Hindlimb muscle (tissue), 1 donor: ENCODE data around the gene EDN2. TPM values are rescaled to one million over a fixed set of nuclear protein-coding genes. Genes with fewer than 3 reads are reported as not detected.

Experiments
- DNase-seq: peaks from one replicate; pipeline ENCODE4 v3.0.0-alpha.2; 2013
- polyA plus RNA-seq: library from polyadenylated mRNA; unstranded; fragments of 120-200 nt; gene quantifications from one replicate; pipeline ENCODE4 v1.2.1, GENCODE V29; 2013; ENCODE audit not compliant: insufficient read length

The EDN2 gene
- polyA plus RNA-seq, 1 donor, result 0.80 TPM

DNA sequence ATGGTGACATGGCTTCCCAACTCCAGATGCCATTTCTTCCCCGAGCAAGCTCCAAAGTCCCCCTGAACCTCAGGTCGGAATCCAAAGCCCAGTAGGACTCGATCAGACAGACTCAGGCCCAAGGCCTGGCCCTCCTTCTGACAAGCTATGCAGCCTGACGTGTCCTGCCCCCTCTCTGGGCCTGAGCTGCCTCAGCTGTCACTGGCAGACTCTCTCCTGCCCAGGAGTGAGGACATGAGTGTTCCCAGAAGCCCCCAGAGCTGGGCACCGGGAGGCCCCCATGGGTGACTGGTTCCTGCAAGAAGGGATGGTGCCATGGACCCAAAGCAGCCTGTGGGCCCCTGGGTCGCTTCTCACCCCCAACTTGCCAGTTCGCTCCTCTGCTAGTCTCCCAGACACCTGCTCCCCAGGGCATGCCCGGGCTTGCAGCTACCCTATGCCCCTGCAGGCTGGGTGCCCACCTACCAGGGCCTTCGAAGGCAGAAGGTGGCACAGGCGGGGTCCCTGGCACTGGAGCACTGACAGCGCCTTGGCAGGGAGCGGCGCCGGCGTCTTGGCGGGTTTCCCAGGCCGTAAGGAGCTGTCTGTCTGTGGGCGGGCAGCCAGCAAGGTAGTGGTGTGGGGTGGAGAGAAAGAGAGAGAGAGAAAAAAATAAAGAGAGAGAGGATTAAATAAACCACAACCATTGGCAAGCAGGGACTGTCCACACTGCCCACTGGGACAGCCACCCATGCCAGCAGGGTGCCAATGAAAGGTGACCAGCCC lies 2.3 kb downstream of the EDN2 start:
- DNase-seq, result no peak

DNA sequence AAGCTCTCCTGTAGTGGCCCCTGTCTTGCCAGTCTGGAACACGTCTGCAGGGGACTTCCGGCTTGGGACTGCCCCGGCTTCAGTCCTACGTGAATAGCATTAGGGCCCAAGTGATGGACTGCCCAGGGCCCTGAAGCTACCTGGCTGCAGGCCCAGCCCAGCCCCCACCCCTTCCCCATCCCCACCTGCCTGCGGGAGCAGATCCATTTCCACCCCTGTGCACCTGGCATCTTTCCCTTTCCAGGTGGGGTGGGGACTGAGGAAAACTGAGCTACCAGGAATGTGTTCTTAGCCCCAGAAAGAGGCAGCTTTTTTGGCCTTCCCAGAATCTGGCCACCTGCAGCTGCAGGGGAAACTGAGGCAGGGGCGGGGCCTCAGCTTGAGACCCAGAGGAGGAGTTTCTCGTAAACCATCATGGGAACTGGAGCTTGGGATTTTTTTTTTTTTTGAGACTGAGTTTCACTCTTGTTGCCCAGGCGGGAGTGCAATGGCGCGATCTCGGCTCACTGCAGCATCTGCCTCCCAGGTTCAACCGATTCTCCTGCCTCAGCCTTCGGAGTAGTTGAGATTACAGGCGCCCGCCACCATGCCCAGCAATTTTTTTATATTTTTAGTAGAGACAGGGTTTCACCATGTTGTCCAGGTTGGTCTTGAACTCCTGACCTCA lies 3.2 kb downstream of the EDN2 start:
- no peak for DNase-seq

DNA sequence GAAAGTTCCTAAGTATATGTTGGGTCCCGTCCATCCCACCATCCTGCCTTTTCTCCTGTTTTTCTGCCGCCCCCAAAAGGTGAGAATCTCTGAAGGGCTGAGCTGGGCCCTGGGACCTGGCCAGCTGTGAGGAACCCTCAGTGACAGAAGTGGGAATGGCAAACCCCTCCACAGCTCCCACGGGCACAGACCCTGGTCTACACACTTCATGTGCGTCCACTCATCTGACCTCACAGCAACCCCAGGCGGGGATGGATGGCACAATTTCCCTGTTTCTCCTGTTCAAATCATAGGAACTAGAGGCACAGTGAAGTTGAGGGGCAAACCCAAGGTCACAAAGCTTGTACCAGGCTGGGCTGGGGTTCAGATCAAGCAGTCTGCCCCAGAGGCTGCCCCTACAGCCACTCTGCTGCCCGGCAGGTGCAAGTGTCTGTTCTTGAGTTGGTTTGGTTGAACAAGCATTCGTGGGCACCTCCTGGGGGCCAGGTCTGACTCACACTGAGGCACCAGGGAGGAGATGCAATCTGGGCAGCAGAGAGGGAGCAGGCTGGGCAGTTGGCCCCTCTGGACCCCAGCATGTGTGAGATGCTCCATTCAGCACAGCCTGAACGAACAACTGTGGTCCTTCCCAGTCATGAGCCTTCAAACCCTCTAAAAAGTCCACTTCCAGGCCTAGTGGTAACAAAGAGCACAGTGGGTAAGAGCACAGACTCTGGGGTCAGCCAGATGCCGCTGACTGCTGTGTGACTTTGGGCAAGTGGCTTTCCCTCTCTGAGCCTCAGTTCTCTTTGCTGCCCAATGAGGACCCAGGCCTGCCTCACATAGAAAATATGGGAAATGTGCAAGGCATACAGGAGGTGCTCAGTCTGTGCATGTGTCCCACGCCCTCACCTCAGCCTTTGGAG lies 4.0 kb downstream of the EDN2 start:
- DNase-seq, result no peak

DNA sequence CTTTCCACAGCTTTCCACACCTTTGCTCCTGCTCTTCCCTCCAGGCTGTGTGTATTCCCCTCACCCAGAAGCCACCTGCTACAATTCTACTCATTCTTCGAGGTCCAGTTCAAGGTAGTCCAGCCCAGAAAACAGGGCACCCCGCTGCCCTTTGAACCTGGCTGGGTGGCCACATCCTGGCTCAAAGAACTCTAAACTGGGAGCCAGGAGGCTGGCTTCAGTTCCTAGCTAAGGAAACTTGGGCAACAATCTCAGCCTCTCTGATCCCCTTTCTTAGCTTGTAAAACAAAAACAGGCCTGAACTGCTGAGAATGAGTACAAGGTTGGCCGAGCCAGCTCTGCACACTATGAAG lies 4.7 kb downstream of the EDN2 start:
- no peak for DNase-seq

DNA sequence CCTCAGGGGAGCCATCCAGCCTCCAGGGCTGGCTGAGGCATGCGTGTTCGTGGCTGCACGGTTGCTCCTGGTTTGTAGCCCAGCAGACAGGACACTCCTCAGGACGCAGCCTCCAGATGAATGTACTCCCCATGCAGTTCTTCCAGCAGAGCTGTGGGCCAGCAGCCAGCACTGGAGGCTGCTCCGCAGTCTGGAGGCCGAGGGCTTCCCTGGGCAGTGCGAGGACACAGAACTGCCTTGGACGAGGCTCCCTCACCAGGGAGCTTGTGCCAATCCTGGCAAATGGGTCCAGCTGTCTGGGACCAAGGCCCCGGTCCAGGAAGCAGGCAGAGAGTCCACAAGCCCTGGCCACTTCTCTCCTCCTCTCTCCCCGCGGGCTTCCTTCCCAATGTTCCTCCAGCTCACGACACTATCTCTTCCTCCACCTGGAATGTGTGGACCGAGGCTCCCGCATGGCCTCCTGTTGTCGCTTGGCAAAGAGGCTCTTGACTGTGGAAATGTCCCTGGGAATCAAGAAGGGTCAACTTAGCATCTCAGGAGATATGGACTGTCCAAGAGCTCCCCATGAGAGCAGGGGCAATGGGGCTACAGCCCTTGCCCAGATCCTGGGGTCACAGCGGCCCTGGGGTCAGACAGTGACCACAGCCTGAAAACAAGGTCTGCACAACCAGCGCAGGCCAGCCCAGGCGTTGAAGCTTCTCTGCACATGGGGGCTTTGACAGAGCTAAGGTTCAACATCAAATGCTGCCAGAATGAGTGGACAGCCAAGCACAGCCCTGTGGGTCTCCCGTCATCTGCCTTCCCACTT lies 5.3 kb downstream of the EDN2 start:
- DNase-seq, result peak; percentile 68

DNA sequence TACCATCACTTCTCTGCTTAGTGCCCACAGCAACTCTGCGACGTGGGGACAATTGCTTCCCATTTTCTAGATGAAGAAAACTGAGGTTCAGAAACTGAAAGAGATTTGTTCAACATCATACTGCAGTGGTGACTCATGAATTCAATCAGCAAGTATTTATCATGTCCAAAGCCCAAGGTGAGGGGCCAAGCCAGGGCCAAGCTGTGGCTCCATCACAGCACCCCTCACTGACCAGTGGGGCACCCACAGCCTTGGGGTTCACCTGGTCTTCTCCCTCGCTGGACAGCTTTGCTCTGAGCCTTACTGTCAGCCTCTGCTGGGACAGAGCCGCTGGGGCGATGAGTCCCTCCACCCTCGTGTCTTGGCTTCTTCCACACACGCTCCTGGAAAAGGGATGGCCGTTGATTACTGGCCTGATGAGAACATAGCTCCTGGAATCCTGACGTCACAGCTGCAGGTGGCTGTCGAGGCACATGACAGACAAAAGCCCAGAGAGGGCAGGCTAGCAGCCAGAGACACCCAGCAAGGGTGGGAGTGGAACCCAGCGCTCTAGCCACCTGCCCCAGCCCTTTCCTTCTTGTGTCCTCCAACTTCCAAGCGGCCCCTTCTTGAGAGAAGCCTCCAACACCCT lies 6.2 kb downstream of the EDN2 start:
- no peak for DNase-seq

DNA sequence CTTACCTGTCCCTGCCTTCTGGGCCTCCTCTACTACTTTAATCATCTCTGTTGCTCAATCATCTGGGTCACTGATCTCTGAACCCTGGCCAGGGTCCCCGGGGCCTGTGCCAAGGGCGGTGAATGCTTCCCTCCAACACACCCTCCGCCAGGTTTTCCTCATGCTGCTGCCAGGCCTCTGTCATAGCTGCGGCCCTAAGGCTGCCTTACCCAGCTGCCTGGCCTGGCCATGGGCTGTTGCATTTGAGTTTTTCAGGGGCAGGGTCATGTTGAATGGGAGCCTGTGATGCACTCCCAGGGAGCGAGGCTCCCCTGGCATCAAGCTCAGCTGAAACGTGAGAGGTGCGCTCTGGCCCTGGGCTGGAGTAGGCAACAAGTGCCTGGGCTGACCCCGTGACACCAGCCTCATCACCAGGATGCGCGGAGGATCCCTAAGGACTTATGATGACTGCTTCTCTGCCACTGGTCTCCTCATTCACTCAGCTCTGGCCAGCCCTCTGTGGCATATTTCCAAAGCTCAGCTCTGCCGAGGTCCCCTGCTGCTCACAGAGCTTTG lies 7.6 kb downstream of the EDN2 start:
- DNase-seq, result no peak

DNA sequence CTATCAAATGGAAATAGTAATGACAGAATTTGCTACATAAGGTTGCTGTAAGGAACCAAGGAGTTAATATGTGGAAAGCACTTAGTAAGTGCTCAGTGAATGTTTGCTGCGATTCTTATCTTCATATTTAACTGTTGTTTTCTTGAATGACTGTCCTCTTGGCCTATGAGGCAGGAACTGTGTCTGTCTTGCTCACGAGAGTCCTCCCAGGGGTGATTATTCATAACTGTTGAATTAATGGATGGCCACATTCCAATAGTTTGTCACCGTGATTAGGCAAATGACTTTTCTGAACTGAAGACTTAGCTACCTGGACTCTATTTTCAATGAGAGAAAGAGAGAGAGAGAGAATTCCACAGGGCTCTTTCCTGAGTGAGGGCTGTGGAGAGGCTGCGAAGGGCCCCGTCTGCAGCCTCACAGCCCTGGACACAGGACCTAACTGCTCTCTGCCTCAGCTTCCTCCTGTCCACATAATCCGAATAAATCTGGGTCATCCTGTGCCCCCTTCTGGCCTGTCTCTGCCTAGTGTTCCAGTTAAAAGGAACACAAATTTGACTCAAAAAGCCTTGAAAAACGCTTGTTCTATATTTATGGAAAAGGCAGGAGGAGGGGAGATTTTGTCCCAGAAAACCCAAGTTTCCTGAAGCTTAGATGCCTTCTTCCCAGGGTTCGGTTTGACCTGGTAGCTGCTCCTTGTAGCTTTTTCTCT lies 8.5 kb downstream of the EDN2 start:
- no peak for DNase-seq

DNA sequence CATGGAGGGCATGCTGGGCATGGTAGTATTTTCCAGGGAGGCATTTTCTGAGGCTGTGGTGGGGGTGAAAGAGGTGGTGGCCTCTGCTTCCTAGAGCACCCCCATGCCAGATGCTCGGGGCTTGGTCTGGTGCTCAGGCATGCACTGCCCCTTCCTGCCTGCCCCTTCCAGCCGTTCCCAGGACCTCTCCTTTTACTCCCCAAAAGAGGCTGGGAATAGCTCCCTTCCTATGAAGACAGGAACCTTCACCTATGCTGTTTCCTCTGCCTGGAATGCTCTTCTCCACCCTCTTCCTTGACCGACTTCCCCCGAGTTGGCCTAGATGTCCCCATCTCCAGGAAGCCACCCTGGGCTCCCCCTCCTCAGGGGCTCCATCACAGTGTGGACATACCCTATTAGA lies 9.1 kb downstream of the EDN2 start:
- no peak for DNase-seq

DNA sequence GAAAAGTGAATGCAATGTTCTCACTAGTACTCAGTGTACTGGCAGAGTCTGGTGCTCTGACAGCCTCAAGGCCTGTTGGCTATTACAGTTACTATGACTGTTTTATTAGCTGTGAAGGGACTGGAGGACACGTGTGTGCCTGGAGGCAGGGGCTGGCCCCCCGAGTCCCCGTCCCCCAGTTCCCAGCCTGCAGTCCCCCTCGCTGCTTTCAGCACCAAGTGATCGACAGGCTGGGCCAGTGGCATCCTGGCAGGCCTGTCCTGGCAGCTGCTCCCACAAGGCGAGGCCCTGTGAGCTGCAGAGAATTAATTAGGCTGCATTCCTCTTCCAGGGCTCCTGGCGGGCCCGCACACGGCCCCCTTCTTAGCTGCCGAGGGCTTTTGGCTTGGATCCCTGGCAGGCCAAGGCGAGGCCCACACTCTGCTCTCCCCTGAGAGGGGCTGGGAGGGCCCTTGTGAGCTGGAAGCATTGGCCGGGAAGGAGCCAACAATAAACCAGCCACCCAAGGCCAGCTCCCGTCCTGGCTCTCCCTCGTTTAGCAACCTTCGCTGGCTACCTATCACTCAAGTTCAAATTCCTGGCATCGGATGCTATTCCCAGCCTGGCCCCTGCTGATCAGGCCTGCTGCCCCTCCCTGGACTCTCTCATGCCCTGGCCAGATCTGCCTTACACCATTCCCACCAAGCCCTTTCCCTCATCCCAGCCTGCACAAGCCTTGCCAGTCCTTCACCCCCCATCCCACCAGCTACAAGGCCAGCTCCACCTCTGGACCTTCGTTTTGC lies 9.8 kb downstream of the EDN2 start:
- DNase-seq, result no peak

DNA sequence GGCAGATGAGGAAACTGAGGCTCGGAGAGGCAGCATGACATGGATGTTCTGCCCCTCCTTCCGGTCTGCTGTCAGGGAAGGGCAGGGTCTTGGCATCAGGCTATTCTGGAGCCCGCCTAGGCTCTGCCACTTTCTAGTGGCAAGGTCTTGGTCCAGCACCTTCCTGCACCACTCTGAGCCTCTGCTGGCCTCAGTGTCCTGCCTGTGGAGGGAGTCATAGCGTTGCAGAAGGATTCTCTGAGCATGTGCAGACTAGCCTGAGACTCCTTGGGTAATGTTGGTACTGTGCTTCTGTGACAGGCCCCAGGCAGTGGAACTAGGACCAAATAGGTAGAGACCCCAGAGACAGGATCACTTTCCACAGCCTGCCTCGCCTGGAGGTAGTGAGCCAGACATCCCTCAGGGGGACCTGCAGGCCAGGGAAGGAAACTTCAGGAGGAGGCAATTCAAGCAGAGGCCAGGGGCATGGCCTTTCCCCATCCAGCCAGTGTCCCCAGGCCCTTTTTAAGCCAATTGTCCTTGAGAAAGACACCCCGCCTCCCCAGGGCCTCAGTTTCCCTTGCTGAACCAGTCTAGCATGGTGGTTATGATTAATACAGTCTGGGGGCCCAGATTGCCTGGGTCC lies 10.6 kb downstream of the EDN2 start:
- no peak for DNase-seq

DNA sequence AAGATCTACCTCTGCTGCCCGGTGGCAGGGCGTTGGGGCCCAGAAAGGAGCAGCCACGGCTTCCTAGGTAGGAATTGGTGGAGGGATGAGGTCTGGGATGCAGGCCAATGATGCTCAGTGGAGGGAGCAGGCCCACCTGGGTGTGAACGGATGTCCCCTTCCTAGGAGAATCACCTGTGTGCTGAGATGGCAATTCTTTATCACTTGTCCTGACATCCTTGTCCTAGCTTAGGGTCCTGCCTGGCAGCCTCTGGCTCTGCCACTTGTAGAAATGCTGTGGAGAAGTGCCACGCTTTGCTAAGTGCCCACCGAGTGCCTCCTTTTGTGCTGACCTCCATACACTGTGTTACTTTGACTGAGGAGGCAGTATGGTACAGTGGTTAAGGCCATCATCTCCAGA lies 12.8 kb downstream of the EDN2 start:
- no peak for DNase-seq

DNA sequence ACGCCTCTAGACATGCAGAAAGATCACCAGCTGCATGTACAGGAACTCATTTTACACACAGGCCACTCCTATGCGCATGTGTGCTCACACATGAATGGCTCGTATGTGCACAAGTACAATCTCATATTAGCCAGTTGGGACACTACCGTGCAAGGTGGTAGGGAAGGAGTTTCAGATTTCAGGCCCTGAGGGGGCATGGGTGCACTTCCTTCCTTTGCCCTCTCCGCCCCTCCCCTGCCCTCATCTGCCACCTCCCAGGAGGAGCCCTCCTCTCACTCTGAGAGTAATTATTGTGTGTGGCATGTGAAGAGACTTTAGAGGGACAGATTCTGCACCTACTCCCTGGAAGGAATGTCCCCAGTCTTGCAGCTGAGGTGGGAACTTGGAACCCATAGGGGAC lies 14.8 kb downstream of the EDN2 start:
- DNase-seq, result no peak

DNA sequence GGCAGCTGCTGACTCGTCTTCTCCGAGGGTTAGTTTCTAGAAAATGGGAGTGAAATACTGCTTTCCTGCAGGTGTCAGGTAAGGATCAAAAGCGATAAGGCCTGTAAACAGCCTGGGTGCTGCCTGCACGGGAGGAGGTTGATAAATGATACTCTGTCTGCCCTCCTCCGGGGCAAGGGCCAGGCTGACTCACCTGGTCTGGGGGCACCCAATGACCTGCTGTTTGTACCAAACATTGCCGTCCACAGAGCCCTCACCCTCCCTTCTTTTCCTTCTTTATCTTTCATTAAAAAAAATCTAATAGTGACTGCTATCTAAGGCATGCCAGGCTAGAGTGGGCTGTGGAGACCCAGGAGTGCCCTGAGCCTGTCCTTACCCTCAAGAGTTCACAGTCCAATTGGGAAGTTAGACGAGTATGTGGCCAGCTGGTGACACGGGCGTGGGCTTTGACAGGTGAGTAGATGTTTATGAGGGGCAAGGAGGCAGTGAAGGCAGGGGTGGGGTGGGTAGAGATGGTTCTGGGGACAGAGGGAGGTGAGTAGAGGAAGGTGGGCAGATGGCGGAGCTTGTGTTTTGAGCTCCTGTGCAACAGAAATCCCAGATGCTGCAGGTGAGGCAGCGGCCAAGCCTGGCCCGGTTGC lies 16.2 kb downstream of the EDN2 start:
- DNase-seq, result no peak

DNA sequence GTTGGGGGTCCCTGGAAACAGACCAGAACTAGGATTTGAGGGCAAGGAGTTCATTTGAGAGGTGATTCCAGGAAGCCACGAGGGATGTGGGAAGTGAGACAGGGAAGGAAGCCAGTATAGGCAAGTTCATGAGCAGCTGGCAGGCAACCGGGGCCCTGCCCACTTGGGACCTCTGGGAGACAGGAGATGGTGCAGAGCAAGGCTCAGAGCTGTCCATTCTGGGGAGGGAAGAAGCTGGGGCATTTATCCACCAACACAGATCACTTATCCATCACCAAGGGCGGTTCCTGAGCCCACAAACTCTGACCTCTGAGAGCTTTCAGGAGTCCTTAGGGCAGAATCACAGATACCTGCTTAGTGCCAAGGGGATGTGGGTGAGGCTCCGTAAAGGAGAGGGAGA lies 16.8 kb downstream of the EDN2 start:
- no peak for DNase-seq

DNA sequence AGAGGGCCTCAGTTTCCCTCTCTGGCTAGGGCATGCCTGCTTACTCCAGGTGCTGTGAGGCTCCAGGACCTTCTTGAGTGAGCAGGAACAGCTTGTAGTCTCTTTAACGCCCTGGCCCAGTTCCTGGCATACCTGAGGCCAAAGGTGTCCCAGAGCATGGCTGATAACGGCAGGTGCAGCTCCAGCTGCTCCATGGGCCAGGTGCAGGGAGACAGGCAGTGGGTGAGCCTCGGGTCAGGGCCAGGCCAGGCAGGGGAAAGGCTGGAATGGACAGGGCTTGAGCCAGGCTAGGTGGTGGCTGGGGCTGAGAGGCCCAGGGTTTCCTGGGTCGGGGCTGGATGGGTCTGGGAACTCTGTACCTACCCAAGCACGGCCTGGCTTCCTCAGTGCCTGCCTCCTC lies 18.3 kb downstream of the EDN2 start:
- no peak for DNase-seq

DNA sequence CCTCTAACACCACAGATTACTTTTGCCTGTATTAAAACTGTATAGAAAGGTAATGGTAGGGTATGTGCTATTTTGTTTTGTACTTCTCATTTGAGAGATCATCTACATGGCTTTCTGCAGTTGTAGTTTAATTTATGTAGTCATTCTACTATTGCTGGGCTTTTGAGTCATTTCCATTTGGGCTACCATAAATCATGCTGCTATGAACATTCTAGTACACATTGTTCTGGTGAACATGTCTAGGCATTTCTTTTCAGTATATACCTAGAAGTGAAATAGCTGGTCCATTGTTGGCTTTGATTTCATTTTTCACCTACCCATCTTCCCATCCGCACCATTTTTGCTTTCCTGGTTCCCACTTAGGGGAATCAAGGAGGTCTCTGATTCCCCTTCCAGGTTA lies 18.7 kb downstream of the EDN2 start:
- DNase-seq, result no peak

DNA sequence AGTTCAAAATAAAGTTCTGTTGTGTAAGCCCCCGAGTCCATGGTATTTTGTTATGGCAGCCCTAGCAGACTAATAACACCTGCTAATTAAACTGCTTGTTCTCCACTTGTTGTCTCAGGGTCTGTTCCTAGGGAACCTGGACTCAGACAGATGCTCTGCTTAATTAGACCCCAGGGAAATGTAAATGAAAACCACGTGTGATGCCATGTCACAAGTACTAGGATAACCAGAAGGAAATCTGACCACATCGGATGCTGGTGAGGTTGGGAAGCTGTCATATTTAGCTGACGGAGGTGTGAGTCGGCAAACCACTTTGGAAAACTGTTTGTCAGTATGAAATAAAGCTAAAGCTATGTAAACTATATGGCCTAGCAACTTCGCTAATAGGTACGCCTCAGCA lies 19.6 kb downstream of the EDN2 start:
- no peak for DNase-seq

DNA sequence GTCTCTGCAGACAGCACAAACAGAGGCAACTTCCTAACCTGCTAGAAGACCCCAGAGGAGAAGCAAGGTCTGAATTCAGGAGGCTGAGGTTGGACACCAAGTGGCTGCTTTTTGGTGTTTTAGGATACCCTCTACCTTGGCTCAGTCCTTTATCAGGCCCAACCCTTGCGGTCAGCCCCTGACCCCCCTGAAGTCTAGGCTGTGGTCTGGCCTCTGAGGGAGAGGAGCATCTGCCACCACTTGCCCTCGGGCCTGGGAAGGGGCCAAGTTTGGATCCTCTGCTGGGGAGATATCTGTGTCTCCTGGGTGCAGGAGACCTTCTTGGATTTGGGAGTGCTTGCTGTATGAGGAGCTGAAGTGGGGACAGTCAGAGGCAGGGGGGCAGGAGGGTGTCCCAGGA lies 21.0 kb downstream of the EDN2 start:
- DNase-seq, result no peak

DNA sequence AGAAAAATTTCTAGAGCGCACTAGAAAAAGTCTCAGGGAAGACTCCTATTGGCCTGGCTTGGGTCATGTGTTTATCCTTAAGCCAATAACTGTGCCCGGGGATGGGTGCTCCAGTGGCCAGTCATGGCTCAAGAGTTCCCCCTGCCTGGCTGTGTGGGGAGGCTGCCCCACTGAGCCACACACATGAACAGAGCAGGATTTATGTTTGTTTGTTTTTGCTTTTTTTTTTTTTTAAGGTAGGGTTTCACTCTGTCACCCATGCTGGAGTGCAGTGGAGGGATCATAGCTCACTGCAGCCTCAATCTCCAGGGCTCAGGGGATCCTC lies 21.8 kb downstream of the EDN2 start:
- no peak for DNase-seq
